CD14-positive monocyte (primary cell): ENCODE results near the gene MEIS1. TPM values are rescaled to one million over a fixed set of nuclear protein-coding genes. Genes with fewer than 3 reads are reported as not detected.

Experiments used
- DNase-seq, 3 donors: peaks; one replicate each; pipeline ENCODE4 v3.0.0-alpha.2; 2011 to 2022
- H2AFZ ChIP-seq: 2 replicates; pipeline ENCODE4 v1.6.0; 2012; ENCODE audit warnings: mild to moderate bottlenecking, low read depth, low read length, inconsistent platforms; ENCODE audit not compliant: insufficient read depth, poor library complexity, severe bottlenecking
- H3K27ac ChIP-seq, 2 donors: 1 replicate in 1 of 2; 2 replicates in 1 of 2; pipeline ENCODE4 v1.5.1; 2012 to 2013; ENCODE audit warnings: low read length in 2 of 2, control low read depth in 1 of 2, inconsistent platforms in 1 of 2, low read depth in 1 of 2, mild to moderate bottlenecking in 1 of 2
- H3K27me3 ChIP-seq, 2 donors: one replicate each; pipeline versions ENCODE4 v1.6.0 to v1.6.1; 2011 to 2013; ENCODE audit warnings: low read length in 2 of 2; ENCODE audit not compliant: control insufficient read depth in 2 of 2, insufficient read depth in 2 of 2
- H3K36me3 ChIP-seq, 2 donors: replicated peaks in 1 of 2; 1 replicate in 1 of 2; 2 replicates in 1 of 2; pipeline versions ENCODE4 v1.5.1 to v1.6.1; 2012 to 2013; ENCODE audit warnings: low read length in 2 of 2, control low read depth in 1 of 2, inconsistent platforms in 1 of 2, mild to moderate bottlenecking in 1 of 2; ENCODE audit not compliant: insufficient read depth in 2 of 2, control insufficient read depth in 1 of 2
- H3K4me1 ChIP-seq, 2 donors: 1 replicate in 1 of 2; 2 replicates in 1 of 2; pipeline versions ENCODE4 v1.5.1 to v1.6.1; 2012 to 2013; ENCODE audit warnings: low read length in 2 of 2, control low read depth in 1 of 2, inconsistent platforms in 1 of 2, mild to moderate bottlenecking in 1 of 2, moderate library complexity in 1 of 2; ENCODE audit not compliant: insufficient read depth in 2 of 2, control insufficient read depth in 1 of 2
- H3K4me2 ChIP-seq: replicated peaks from 2 replicates; pipeline ENCODE3; 2012; ENCODE audit warnings: low read length, moderate library complexity, mild to moderate bottlenecking; ENCODE audit not compliant: poor library complexity, severe bottlenecking; ENCODE audit errors: extremely low read depth
- H3K4me3 ChIP-seq, 3 experiments: fragments of 200-600 bp in 1 of 3; sonication (generic) in 1 of 3; replicated peaks in 1 of 3; 1 replicate in 2 of 3; 2 replicates in 1 of 3; pipeline ENCODE4 v1.5.1; 2011 to 2013; ENCODE audit warnings: low read length in 3 of 3, mild to moderate bottlenecking in 3 of 3, control low read depth in 2 of 3, low read depth in 2 of 3, inconsistent platforms in 1 of 3, moderate library complexity in 1 of 3
- H3K79me2 ChIP-seq: 2 replicates; pipeline ENCODE4 v1.6.0; 2012; ENCODE audit warnings: mild to moderate bottlenecking, control low read depth, inconsistent platforms, low read length, moderate library complexity; ENCODE audit not compliant: insufficient read depth
- H3K9ac ChIP-seq: 2 replicates; pipeline ENCODE4 v1.6.0; 2017; ENCODE audit warnings: low read length, mild to moderate bottlenecking; ENCODE audit not compliant: insufficient read depth, poor library complexity, severe bottlenecking
- H3K9me3 ChIP-seq, 2 donors: replicated peaks in 1 of 2; 1 replicate in 1 of 2; 2 replicates in 1 of 2; pipeline versions ENCODE4 v1.5.1 to v1.6.1; 2012 to 2013; ENCODE audit warnings: low read length in 2 of 2, control low read depth in 1 of 2; ENCODE audit not compliant: control insufficient read depth in 1 of 2, insufficient read depth in 1 of 2
- H4K20me1 ChIP-seq: 2 replicates; pipeline ENCODE4 v1.6.0; 2012; ENCODE audit warnings: mild to moderate bottlenecking, low read length, control low read depth, moderate library complexity; ENCODE audit not compliant: insufficient read depth
- H3K27ac Mint-ChIP-seq, 7 donors: one replicate each; pipeline ENCODE4 v1.8.0; 2020; ENCODE audit warnings: mild to moderate bottlenecking in 7 of 7, mixed read lengths in 7 of 7, moderate library complexity in 6 of 7, inconsistent platforms in 2 of 7
- H3K27me3 Mint-ChIP-seq, 3 donors: one replicate each; pipeline ENCODE4 v1.8.0; 2021 to 2022; ENCODE audit warnings: low read depth in 3 of 3, mild to moderate bottlenecking in 3 of 3, mixed read lengths in 3 of 3, moderate library complexity in 3 of 3, inconsistent platforms in 1 of 3
- H3K36me3 Mint-ChIP-seq, 2 donors: one replicate each; pipeline ENCODE4 v1.8.0; 2020; ENCODE audit warnings: mixed read lengths in 2 of 2, inconsistent platforms in 1 of 2, mild to moderate bottlenecking in 1 of 2
- H3K4me1 Mint-ChIP-seq: one replicate; pipeline ENCODE4 v1.8.0; 2020; ENCODE audit warnings: mild to moderate bottlenecking, mixed read lengths
- H3K4me3 Mint-ChIP-seq, 2 donors: one replicate each; pipeline ENCODE4 v1.8.0; 2020; ENCODE audit warnings: mild to moderate bottlenecking in 2 of 2, mixed read lengths in 2 of 2, moderate library complexity in 1 of 2
- H3K9me3 Mint-ChIP-seq, 7 donors: one replicate each; pipeline ENCODE4 v1.8.0; 2020 to 2022; ENCODE audit warnings: mixed read lengths in 7 of 7, mild to moderate bottlenecking in 6 of 7, moderate library complexity in 6 of 7, inconsistent platforms in 2 of 7
- CTCF ChIP-seq: fragments of 200-600 bp; IDR thresholded peaks from one replicate; pipeline ENCODE4 v1.8.0; 2022; ENCODE audit warnings: antibody characterized with exemption, mild to moderate bottlenecking
- WGBS: methylation state at CpG from one replicate; pipeline ENCODE4 v1.1.5; 2013; ENCODE audit warnings: missing lambda C conversion rate; ENCODE audit not compliant: insufficient coverage; 5-methylcytosine and 5-hydroxymethylcytosine counted together
- intact Hi-C, 2 donors: fragments of 100-400 bp; cut with micrococcal nuclease; formaldehyde crosslinking; loops; one replicate each; pipeline versions ENCODE4 v1.15.0 to v1.15.1; 2023
- polyA plus RNA-seq, 3 donors: library from polyadenylated mRNA; depleted of rRNA in 1 of 3; unstranded in 2 of 3; stranded (reverse) in 1 of 3; fragments of 300-500 nt in 2 of 3; fragments of >200 nt in 1 of 3; fragmentation: Illumina TruSeq in 2 of 3; gene quantifications; 1 replicate in 2 of 3; 2 replicates in 1 of 3; pipeline ENCODE4 v1.2.3, GENCODE V29; 2012 to 2021

MEIS1 gene
- polyA plus RNA-seq, 3 donors, result 0.09 to 0.40 TPM; not detected in 1

GRCh38 chr2:66523377-66523969 is 88.5 kb downstream of the MEIS1 start:
- Mint-ChIP-seq H3K4me3 (no peak overlapping the region), H3K27ac (no peak overlapping the region), H3K27me3 (peaks cover 0 to 2% (median 2%) of the 10 kb centered on the region in 3 donors), H3K4me1 (peaks cover 1% of the 10 kb centered on the region), H3K9me3 (no peaks in the 10 kb centered on the region), H3K36me3 (no peaks in the 10 kb centered on the region)
- TF ChIP-seq CTCF, result no peak
- Histone ChIP-seq H3K4me2 (no peak overlapping the region), H3K36me3 (no peaks in the 10 kb centered on the region), H4K20me1 (no peaks in the 10 kb centered on the region), H3K4me1 (no peaks in the 10 kb centered on the region), H3K9me3 (no peaks in the 10 kb centered on the region), H3K27ac (no peak overlapping the region), H3K4me3 (no peak overlapping the region), H3K79me2 (no peaks in the 10 kb centered on the region), H3K9ac (no peak overlapping the region), H3K27me3 (no peaks in the 10 kb centered on the region), H2AFZ (no peak overlapping the region)
- WGBS, result 100% methylated on average over 1 of the region's 5 CpGs
- no peak for DNase-seq
- intact Hi-C loops, result no loop called here

GRCh38 chr2:66523990-66524389 is 89.1 kb downstream of the MEIS1 start:
- WGBS, result 75% methylated on average over 1 of the region's 2 CpGs
- no peak for DNase-seq
- Mint-ChIP-seq H3K4me3 (no peak overlapping the region), H3K27me3 (peaks cover 0 to 2% (median 2%) of the 10 kb centered on the region in 3 donors), H3K4me1 (peaks cover 1% of the 10 kb centered on the region), H3K27ac (no peak overlapping the region), H3K9me3 (no peaks in the 10 kb centered on the region), H3K36me3 (no peaks in the 10 kb centered on the region)
- Histone ChIP-seq H3K4me2 (no peak overlapping the region), H4K20me1 (no peaks in the 10 kb centered on the region), H3K27me3 (no peaks in the 10 kb centered on the region), H3K9me3 (no peaks in the 10 kb centered on the region), H3K4me1 (no peaks in the 10 kb centered on the region), H3K36me3 (no peaks in the 10 kb centered on the region), H3K27ac (no peak overlapping the region), H2AFZ (no peak overlapping the region), H3K4me3 (no peak overlapping the region), H3K9ac (no peak overlapping the region), H3K79me2 (no peaks in the 10 kb centered on the region)
- intact Hi-C loops, result no loop called here
- no peak for TF ChIP-seq CTCF
